OCI-LY7 (cell line): ENCODE measurements around the gene NAALADL2. TPM values are rescaled to one million over a fixed set of nuclear protein-coding genes. Genes with fewer than 3 reads are reported as not detected.

Experiments
- BruUV-seq: library from RNA; stranded (reverse); fragments of 400-500 nt; replicated peaks from 2 replicates; lab custom pipeline; 2021; lab: Mats Ljungman, UMichigan
- CTCF ChIA-PET: fragments of 300-600 bp; sonication (Branson Sonifier 250); formaldehyde crosslinking; loops from one replicate; lab custom pipeline; 2022; ENCODE audit warnings: antibody characterized with exemption; ENCODE audit not compliant: unreplicated experiment; lab: Charles Lee
- POLR2A ChIA-PET: fragments of 300-600 bp; sonication (Branson Sonifier 250); formaldehyde crosslinking; loops from one replicate; lab custom pipeline; 2022; ENCODE audit warnings: antibody characterized with exemption; lab: Charles Lee
- DNase-seq: peaks from one replicate; pipeline ENCODE4 v3.0.0-alpha.2; 2015; ENCODE audit warnings: low spot score
- H2AFZ ChIP-seq: fragments of 200-600 bp; sonication (generic), shearing (Covaris generic); 2 replicates; pipeline ENCODE4 v1.6.1; 2014; ENCODE audit warnings: mild to moderate bottlenecking, antibody characterized with exemption, low read length, moderate library complexity
- H3K27ac ChIP-seq: fragments of 200-600 bp; sonication (generic); 2 replicates; pipeline ENCODE4 v1.5.1; 2014; ENCODE audit warnings: mixed run types, low read depth, mild to moderate bottlenecking, moderate library complexity, low read length, inconsistent platforms; ENCODE audit not compliant: poor library complexity, severe bottlenecking
- H3K36me3 ChIP-seq: fragments of 200-600 bp; sonication (generic); 2 replicates; pipeline ENCODE4 v1.6.1; 2014; ENCODE audit warnings: mild to moderate bottlenecking, antibody characterized with exemption, low read length, moderate library complexity, mixed read lengths; ENCODE audit not compliant: insufficient read depth
- H3K4me1 ChIP-seq: fragments of 200-600 bp; sonication (generic); 2 replicates; pipeline ENCODE4 v1.5.1; 2014; ENCODE audit warnings: mild to moderate bottlenecking, low read length; ENCODE audit not compliant: insufficient read depth, poor library complexity, severe bottlenecking
- H3K4me2 ChIP-seq: fragments of 200-600 bp; sonication (generic); 2 replicates; pipeline ENCODE4 v1.6.1; 2014; ENCODE audit warnings: mild to moderate bottlenecking, low read length
- H3K4me3 ChIP-seq: fragments of 200-600 bp; sonication (generic); 2 replicates; pipeline ENCODE4 v1.5.1; 2014; ENCODE audit warnings: mild to moderate bottlenecking, low read depth, low read length; ENCODE audit not compliant: poor library complexity, severe bottlenecking
- H3K79me2 ChIP-seq: fragments of 200-600 bp; sonication (generic); 2 replicates; pipeline ENCODE4 v1.6.1; 2016; ENCODE audit warnings: low read depth, mild to moderate bottlenecking, low read length, moderate library complexity, mixed read lengths; ENCODE audit not compliant: insufficient read depth
- H3K9me2 ChIP-seq: fragments of 200-600 bp; sonication (generic); 2 replicates; pipeline ENCODE4 v1.6.1; 2016; ENCODE audit warnings: mild to moderate bottlenecking, low read length, mixed read lengths; ENCODE audit not compliant: insufficient read depth
- H3K9me3 ChIP-seq: fragments of 200-600 bp; sonication (generic); 2 replicates; pipeline ENCODE4 v1.6.1; 2014; ENCODE audit warnings: mild to moderate bottlenecking, mixed run types, low read length, mixed read lengths
- H4K20me1 ChIP-seq: fragments of 200-600 bp; sonication (generic); 2 replicates; pipeline ENCODE4 v1.6.1; 2014; ENCODE audit warnings: mild to moderate bottlenecking, antibody characterized with exemption, low read length, moderate library complexity, mixed read lengths; ENCODE audit not compliant: insufficient read depth
- CTCF ChIP-seq: fragments of 200-600 bp; sonication (generic); conservative IDR thresholded peaks from 2 replicates; pipeline ENCODE4 v1.5.1; 2014; ENCODE audit warnings: mild to moderate bottlenecking, antibody characterized with exemption, low read length, moderate library complexity, mixed read lengths
- EZH2phosphoT487 ChIP-seq: fragments of 200-600 bp; sonication (generic); IDR thresholded peaks from 2 replicates; pipeline ENCODE4 v1.6.1; 2018; ENCODE audit warnings: low read depth, borderline replicate concordance, mild to moderate bottlenecking, mixed run types, antibody characterized with exemption, low read length, moderate library complexity, mixed read lengths
- intact Hi-C: fragments of 100-400 bp; cut with micrococcal nuclease; formaldehyde crosslinking; loops from one replicate; pipeline ENCODE4 v1.10.0; 2022; ENCODE audit not compliant: unreplicated experiment
- total RNA-seq, 2 experiments: library from RNA; depleted of rRNA in 1 of 2; stranded (reverse); fragments of >200 nt in 1 of 2; shearing (Covaris generic) in 1 of 2; gene quantifications; 2 replicates each; pipeline ENCODE4 v1.2.3, GENCODE V29; 2014 to 2022

NAALADL2 gene
- total RNA-seq, 2 experiments from 2014 or later = 0.25 to 0.70 TPM

- CTCF ChIA-PET = interaction anchor here (0.5 kb wide), 1 partner anchor 1603 kb away, joined by 3 read pairs; no protein-coding TSS in a partner anchor
These were observed 160.0 kb downstream of the NAALADL2 start for GRCh38 chr3:175018946-175019727.

GRCh38 chr3:175020101-175020500 is 161.0 kb downstream of the NAALADL2 start:
- no peak overlapping the region for H3K27ac ChIP-seq
- no peaks in the 10 kb centered on the region for H3K9me3 ChIP-seq
- no peaks in the 10 kb centered on the region for H4K20me1 ChIP-seq
- ChIA-PET CTCF (no interaction called here), POLR2A (interaction anchor here (0.6 kb wide), 1 partner anchor 177 kb away, joined by 3 read pairs; no protein-coding TSS in a partner anchor)
- no peaks in the 10 kb centered on the region for H3K4me1 ChIP-seq
- no peak for DNase-seq
- no peaks in the 10 kb centered on the region for H3K79me2 ChIP-seq
- no peaks in the 10 kb centered on the region for H3K36me3 ChIP-seq
- intact Hi-C loops = no loop called here
- BruUV-seq = no TSS peak
- no peak overlapping the region for H3K4me2 ChIP-seq
- no peak overlapping the region for H2AFZ ChIP-seq
- H3K4me3 ChIP-seq = no peak overlapping the region
- H3K9me2 ChIP-seq = no peaks in the 10 kb centered on the region
- TF ChIP-seq EZH2phosphoT487 = no peak

More at GRCh38 chr3:175018946-175019727, 160.0 kb downstream of the NAALADL2 start:
- DNase-seq = no peak
- TF ChIP-seq CTCF (no peak), EZH2phosphoT487 (no peak)
- Histone ChIP-seq H3K27ac (no peak overlapping the region), H3K4me3 (no peak overlapping the region), H3K4me2 (no peak overlapping the region), H2AFZ (no peak overlapping the region), H3K36me3 (no peaks in the 10 kb centered on the region), H3K9me2 (no peaks in the 10 kb centered on the region), H4K20me1 (no peaks in the 10 kb centered on the region), H3K9me3 (no peaks in the 10 kb centered on the region), H3K4me1 (no peaks in the 10 kb centered on the region), H3K79me2 (no peaks in the 10 kb centered on the region)
- intact Hi-C loops = no loop called here
- no TSS peak for BruUV-seq
- POLR2A ChIA-PET = interaction anchor here (0.6 kb wide), 2 partner anchors 40 to 260 kb away, joined by 3 read pairs; no protein-coding TSS in a partner anchor

- Histone ChIP-seq H3K79me2 (no peaks in the 10 kb centered on the region), H3K4me2 (no peak overlapping the region), H3K36me3 (no peaks in the 10 kb centered on the region), H3K27ac (no peak overlapping the region), H4K20me1 (no peaks in the 10 kb centered on the region), H3K4me3 (no peak overlapping the region), H3K9me3 (no peaks in the 10 kb centered on the region), H2AFZ (no peak overlapping the region), H3K9me2 (no peaks in the 10 kb centered on the region), H3K4me1 (no peaks in the 10 kb centered on the region)
- no peak for DNase-seq
- TF ChIP-seq CTCF = no peak
- TF ChIP-seq EZH2phosphoT487 = no peak
- POLR2A ChIA-PET = no interaction called here
- BruUV-seq = no TSS peak
- CTCF ChIA-PET = no interaction called here
- intact Hi-C loops = no loop called here
These were observed 170.7 kb downstream of the NAALADL2 start for GRCh38 chr3:175029828-175030227.
